GM12892 (cell line): ENCODE results near the gene RPL38.

Experiments used
- POLR2A ChIP-seq: IDR thresholded peaks from 2 replicates; pipeline ENCODE4 v1.6.1; 2011; ENCODE audit warnings: low read depth, low read length, control low read depth
- POLR2AphosphoS5 ChIP-seq: IDR thresholded peaks from 2 replicates; pipeline ENCODE4 v1.6.1; 2011; ENCODE audit warnings: low read depth, low read length, control low read depth

- TF ChIP-seq POLR2A = no peak
- TF ChIP-seq POLR2AphosphoS5 = no peak
Measured at GRCh38 chr17:74200112-74200511, 3.4 kb upstream of the RPL38 start.
